ENCODE measurements around the gene NIT2. TPM values are rescaled to one million over a fixed set of nuclear protein-coding genes. Genes with fewer than 3 reads are reported as not detected.
A peak's percentile ranks its signal among the peaks of the same experiment; 100 is the strongest.

NIT2 gene
- total RNA-seq, 1 donor from 2014 or later = 33.9 TPM

- DNase-seq = no peak
- Histone ChIP-seq H3K4me3 (peak overlapping the region; percentile 85), H3K4me1 (peaks cover 40% of the 10 kb centered on the region), H3K27ac (no peak overlapping the region), H3K9me3 (no peaks in the 10 kb centered on the region), H3K36me3 (no peaks in the 10 kb centered on the region), H3K27me3 (ENCODE audit: low read depth) (no peaks in the 10 kb centered on the region)
- ATAC-seq = no peak
- no peak for TF ChIP-seq CTCF (IDR thresholded peaks at IDR 0.05)
- intact Hi-C loops (cut with DNase I) = no loop called here
These were observed 64.9 kb downstream of the NIT2 start for GRCh38 chr3:100399341-100400071.

- ATAC-seq (peak; percentile 28 to 40), DNase-seq (no peak)
- Histone ChIP-seq H3K36me3 (no peaks in the 10 kb centered on the region), H3K4me3 (peak overlapping the region; percentile 85), H3K4me1 (peaks cover 40% of the 10 kb centered on the region), H3K27me3 (ENCODE audit: low read depth) (no peaks in the 10 kb centered on the region), H3K9me3 (no peaks in the 10 kb centered on the region), H3K27ac (peak overlapping the region; percentile 89)
- no peak for TF ChIP-seq CTCF (IDR thresholded peaks at IDR 0.05)
- intact Hi-C loops (cut with DNase I) = no loop called here
These were observed 65.8 kb downstream of the NIT2 start for GRCh38 chr3:100400419-100400779.

GRCh38 chr3:100400780-100401673, 66.5 kb downstream of the NIT2 start, which contains the start of the genes LNP1 and TOMM70:
Gene LNP1 (plus strand): TSS chr3:100401539. CDS start chr3:100429730, 28,191 bp downstream.
Gene TOMM70 (minus strand): TSS chr3:100401089. CDS start chr3:100400949, 140 bp downstream.
- Histone ChIP-seq H3K27me3 (ENCODE audit: low read depth) (no peaks in the 10 kb centered on the region), H3K4me1 (peaks cover 40% of the 10 kb centered on the region), H3K9me3 (no peaks in the 10 kb centered on the region), H3K4me3 (peak within 1 kb of the TSS; percentile 85), H3K27ac (peak within 1 kb of the TSS; percentile 89), H3K36me3 (no peaks in the 10 kb centered on the region)
- intact Hi-C loops (cut with DNase I) = no loop called here
- TF ChIP-seq CTCF (IDR thresholded peaks at IDR 0.05) = no peak
- peak; percentile 99 for ATAC-seq
- peak; percentile 99 for DNase-seq

- no peaks in the 10 kb centered on the region for H3K27me3 ChIP-seq (ENCODE audit: low read depth)
- H3K9me3 ChIP-seq = no peaks in the 10 kb centered on the region
- H3K4me3 ChIP-seq = peak overlapping the region; percentile 85
- H3K4me1 ChIP-seq = peaks cover 40% of the 10 kb centered on the region
- no peaks in the 10 kb centered on the region for H3K36me3 ChIP-seq
- ATAC-seq (peak; percentile 1 to 15), DNase-seq (peak; percentile 52)
- intact Hi-C loops (cut with DNase I) = no loop called here
- no peak for TF ChIP-seq CTCF (IDR thresholded peaks at IDR 0.05)
- peak overlapping the region; percentile 89 for H3K27ac ChIP-seq
These were observed 67.1 kb downstream of the NIT2 start for GRCh38 chr3:100401674-100402041.

- ATAC-seq (no peak), DNase-seq (no peak)
- Histone ChIP-seq H3K27me3 (ENCODE audit: low read depth) (no peaks in the 10 kb centered on the region), H3K36me3 (no peaks in the 10 kb centered on the region), H3K9me3 (peaks cover 5% of the 10 kb centered on the region), H3K4me3 (peak overlapping the region; percentile 85), H3K27ac (peak overlapping the region; percentile 89), H3K4me1 (peaks cover 40% of the 10 kb centered on the region)
- intact Hi-C loops (cut with DNase I) = no loop called here
- TF ChIP-seq CTCF (IDR thresholded peaks at IDR 0.05) = no peak
These were observed 67.7 kb downstream of the NIT2 start for GRCh38 chr3:100402256-100402655.
